Left ventricle myocardium inferior (tissue), 1 donor: ENCODE data around the gene ZNF766. TPM values are rescaled to one million over a fixed set of nuclear protein-coding genes. Genes with fewer than 3 reads are reported as not detected.
A peak's percentile ranks its signal among the peaks of the same experiment; 100 is the strongest.

Source experiments
- DNase-seq: peaks from one replicate; pipeline ENCODE4 v3.0.0-alpha.2; 2020
- H3K27ac ChIP-seq: fragments of 200-600 bp; replicated peaks from 2 replicates; pipeline ENCODE4 v1.8.0; 2021
- H3K27me3 ChIP-seq: fragments of 200-600 bp; 2 replicates; pipeline ENCODE4 v1.8.0; 2021; ENCODE audit warnings: low read depth
- H3K36me3 ChIP-seq: fragments of 200-600 bp; 2 replicates; pipeline ENCODE4 v1.8.0; 2021
- H3K4me1 ChIP-seq: fragments of 200-600 bp; 2 replicates; pipeline ENCODE4 v1.8.0; 2021
- H3K4me3 ChIP-seq: fragments of 200-600 bp; 2 replicates; pipeline ENCODE4 v1.8.0; 2021; ENCODE audit warnings: mild to moderate bottlenecking, moderate library complexity
- H3K9me3 ChIP-seq: fragments of 200-600 bp; replicated peaks from 2 replicates; pipeline ENCODE4 v1.8.0; 2021
- intact Hi-C: fragments of 100-400 bp; cut with micrococcal nuclease; formaldehyde crosslinking; loops from one replicate; pipeline ENCODE4 v1.11.0; 2022
- total RNA-seq: library from RNA; stranded (reverse); fragmentation: NEBNext Ultra II Directional; extraction: Animal tissue kit (Norgen Biotek cat#: 25700); gene quantifications from one replicate; pipeline ENCODE4 v1.2.1, GENCODE V29; 2021
- TF ChIP-seq, protein P1 (sequence below): fragments of 200-600 bp; IDR thresholded peaks from 2 replicates; pipeline ENCODE4 v1.8.0; 2021; ENCODE audit warnings: antibody characterized with exemption, mild to moderate bottlenecking, borderline replicate concordance
- donor health status: DM: no; HTN: yes; CAD: no; lungs with severe emphysema.

Gene ZNF766
- total RNA-seq, 1 donor from 2014 or later = 9.2 TPM

DNA sequence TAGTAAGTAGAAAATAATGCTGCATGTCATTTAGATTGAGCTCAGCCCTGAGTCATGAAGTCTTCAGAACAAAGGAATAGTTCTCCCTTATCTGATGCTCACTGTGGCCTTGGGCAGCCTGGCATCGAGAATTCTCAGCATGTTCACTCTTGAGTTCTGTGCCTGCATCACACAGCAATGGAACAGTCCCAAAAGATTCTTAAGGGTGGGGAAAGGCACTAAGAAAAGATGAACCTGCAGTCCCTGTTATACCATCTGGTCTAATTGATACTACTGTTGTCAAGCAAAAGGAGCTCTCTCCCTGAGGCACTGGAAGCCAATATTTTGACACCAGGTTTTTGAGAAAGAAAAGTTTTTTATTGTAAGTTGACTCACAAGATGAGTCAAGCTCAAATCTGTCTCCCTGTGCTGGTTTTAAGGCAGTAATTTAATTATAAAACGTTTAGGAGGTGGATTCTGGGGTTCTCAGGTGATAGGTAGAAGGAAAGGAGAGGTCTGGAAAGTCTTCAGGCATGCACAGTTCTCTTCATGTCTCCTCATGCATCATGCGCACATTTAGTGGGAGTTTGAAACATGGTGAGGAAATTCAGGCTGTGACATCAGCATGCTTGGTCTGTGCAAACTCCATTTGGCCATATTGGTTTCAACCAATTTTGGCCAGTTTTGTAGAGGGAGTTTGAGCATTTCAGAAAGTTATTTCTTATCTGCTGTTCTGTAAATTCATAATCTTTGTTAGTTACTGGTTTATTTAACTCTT, 38.1 kb upstream of the ZNF766 start:
- H3K36me3 ChIP-seq = peaks cover 23% of the 10 kb centered on the region
- H3K27ac ChIP-seq = no peak overlapping the region
- H3K27me3 ChIP-seq = no peaks in the 10 kb centered on the region
- intact Hi-C loops = no loop called here
- no peaks in the 10 kb centered on the region for H3K9me3 ChIP-seq
- H3K4me3 ChIP-seq = no peak overlapping the region
- TF ChIP-seq, protein P1, sequence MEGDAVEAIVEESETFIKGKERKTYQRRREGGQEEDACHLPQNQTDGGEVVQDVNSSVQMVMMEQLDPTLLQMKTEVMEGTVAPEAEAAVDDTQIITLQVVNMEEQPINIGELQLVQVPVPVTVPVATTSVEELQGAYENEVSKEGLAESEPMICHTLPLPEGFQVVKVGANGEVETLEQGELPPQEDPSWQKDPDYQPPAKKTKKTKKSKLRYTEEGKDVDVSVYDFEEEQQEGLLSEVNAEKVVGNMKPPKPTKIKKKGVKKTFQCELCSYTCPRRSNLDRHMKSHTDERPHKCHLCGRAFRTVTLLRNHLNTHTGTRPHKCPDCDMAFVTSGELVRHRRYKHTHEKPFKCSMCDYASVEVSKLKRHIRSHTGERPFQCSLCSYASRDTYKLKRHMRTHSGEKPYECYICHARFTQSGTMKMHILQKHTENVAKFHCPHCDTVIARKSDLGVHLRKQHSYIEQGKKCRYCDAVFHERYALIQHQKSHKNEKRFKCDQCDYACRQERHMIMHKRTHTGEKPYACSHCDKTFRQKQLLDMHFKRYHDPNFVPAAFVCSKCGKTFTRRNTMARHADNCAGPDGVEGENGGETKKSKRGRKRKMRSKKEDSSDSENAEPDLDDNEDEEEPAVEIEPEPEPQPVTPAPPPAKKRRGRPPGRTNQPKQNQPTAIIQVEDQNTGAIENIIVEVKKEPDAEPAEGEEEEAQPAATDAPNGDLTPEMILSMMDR = no peak
- no peaks in the 10 kb centered on the region for H3K4me1 ChIP-seq
- DNase-seq = no peak

DNA sequence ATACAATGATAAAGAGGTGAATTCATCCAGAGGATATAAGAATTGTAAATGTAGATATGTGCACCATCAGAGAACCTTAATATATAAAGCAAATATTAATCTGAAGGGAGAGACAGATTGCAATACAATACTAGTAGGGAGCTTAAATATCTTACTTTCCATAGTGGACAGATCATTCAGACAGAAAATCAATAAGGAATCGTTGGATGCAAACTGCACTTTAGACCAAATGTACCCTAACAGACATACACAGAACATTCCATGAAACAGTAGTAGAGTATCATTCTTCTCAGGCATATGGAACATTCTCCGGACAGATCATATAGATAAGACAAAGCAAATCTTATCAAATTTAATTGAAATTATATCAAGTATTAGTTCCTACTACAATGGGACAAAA, 35.0 kb upstream of the ZNF766 start:
- H3K27me3 ChIP-seq = no peaks in the 10 kb centered on the region
- DNase-seq = no peak
- intact Hi-C loops = no loop called here

DNA sequence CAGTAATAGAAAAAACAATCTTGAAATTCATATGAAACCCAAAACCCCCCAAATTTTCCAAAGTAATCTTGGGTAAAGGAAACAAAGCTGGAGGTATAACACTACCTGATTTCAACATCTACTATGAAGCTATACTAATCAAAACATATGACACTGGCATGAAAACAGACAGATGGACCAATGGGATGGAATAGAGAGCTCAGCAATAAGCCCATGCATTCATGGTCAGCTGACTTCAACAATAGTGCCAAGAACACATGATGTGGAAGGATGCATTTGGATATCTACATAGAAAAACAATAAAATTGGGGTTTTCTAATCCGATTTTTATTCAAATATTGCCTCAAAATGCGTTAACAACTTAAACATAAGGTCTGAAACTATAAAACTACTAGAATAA, 32.2 kb upstream of the ZNF766 start:
- intact Hi-C loops = loop anchor here (2.0 kb wide), 1 partner anchor 98 kb away; the partner anchor contains the start of gene ZNF616
- H3K4me3 ChIP-seq = no peak overlapping the region
- H3K9me3 ChIP-seq = no peaks in the 10 kb centered on the region
- TF ChIP-seq, protein P1 = no peak
- H3K4me1 ChIP-seq = no peaks in the 10 kb centered on the region
- H3K36me3 ChIP-seq = no peaks in the 10 kb centered on the region
- DNase-seq = no peak
- H3K27me3 ChIP-seq = no peaks in the 10 kb centered on the region
- no peak overlapping the region for H3K27ac ChIP-seq

More for the DNA sequence above, 35.0 kb upstream of the ZNF766 start:
- TF ChIP-seq, protein P1 = no peak
- no peak overlapping the region for H3K4me3 ChIP-seq
- no peaks in the 10 kb centered on the region for H3K36me3 ChIP-seq
- no peaks in the 10 kb centered on the region for H3K9me3 ChIP-seq
- no peaks in the 10 kb centered on the region for H3K4me1 ChIP-seq
- no peak overlapping the region for H3K27ac ChIP-seq

DNA sequence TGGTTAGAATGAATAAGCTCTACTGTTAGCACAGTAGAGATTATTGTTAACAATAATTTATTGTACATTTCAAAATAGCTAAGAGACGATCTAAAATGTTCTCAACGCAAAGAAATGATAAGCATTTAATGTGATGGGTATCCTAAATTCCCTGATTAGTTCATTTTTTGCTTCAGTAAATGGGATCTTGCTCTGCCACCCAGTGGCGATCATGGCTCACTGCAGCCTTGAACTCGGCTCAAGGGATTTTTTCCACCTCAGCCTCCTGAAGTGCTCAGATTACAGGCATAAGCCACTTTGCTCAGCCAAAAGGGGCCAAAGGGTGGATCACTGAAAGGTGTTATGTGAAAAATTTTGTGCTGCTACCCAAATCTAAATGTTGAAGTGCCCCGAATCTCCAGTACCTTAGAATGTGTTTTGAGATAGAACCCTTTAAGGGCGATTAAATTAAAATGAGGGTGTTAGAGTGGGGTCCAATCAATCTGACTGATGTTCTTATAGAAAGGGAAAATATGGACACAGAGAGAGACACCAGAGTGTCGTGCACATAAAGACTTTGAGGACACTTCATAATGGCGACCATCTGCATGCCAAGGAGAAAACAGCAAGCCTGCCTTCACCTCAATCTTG, 31.5 kb upstream of the ZNF766 start:
- H3K9me3 ChIP-seq = no peaks in the 10 kb centered on the region
- TF ChIP-seq, protein P1 = peak; percentile 94
- no peaks in the 10 kb centered on the region for H3K4me1 ChIP-seq
- intact Hi-C loops = loop anchor here (2.0 kb wide), 1 partner anchor 99 kb away; the partner anchor contains the start of gene ZNF616
- DNase-seq = peak; percentile 29
- H3K4me3 ChIP-seq = no peak overlapping the region
- H3K27ac ChIP-seq = no peak overlapping the region
- no peaks in the 10 kb centered on the region for H3K36me3 ChIP-seq
- no peaks in the 10 kb centered on the region for H3K27me3 ChIP-seq

DNA sequence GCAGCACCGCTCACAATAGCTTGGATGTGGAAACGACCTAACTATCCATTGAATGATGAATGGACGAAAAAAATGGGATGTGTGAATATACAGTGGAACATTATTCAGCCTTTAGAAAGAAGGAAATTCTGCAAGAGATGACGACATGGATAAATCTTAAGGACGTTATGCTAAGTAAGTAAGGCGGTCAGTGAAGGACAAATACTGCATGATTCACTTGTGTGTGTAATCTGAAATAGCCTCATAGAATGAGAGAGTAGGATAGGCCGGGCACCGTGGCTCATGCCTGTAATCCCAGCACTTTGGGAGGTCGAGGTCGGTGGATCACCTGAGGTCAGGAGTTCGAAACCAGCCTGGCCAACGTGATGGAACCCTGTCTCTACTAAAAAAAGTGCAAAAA, 25.4 kb upstream of the ZNF766 start:
- H3K27me3 ChIP-seq = no peaks in the 10 kb centered on the region
- no peak for DNase-seq
- no peaks in the 10 kb centered on the region for H3K4me1 ChIP-seq
- intact Hi-C loops = no loop called here
- H3K27ac ChIP-seq = no peak overlapping the region
- no peaks in the 10 kb centered on the region for H3K36me3 ChIP-seq
- H3K4me3 ChIP-seq = no peak overlapping the region
- H3K9me3 ChIP-seq = no peaks in the 10 kb centered on the region
- TF ChIP-seq, protein P1 = no peak
